Measurements from ENCODE around the gene PMIS2. TPM values are rescaled to one million over a fixed set of nuclear protein-coding genes. Genes with fewer than 3 reads are reported as not detected.
A peak's percentile ranks its signal among the peaks of the same experiment; 100 is the strongest.

Gene PMIS2
- total and polyA plus RNA-seq, 2 of the 8 experiments (the other 6 are each of a cell fraction or from before 2014, with no cell fraction given) = not detected

GRCh38 chr19:35628565-35629331 lies 42.8 kb downstream of the PMIS2 start, which contains the start of gene RBM42 (continued):
- TF ChIP-seq JUND (IDR thresholded peaks at IDR 0.05; ENCODE audit: low read length) (peak; percentile 100), POLR2A (IDR thresholded peaks at IDR 0.05; ENCODE audit: control extremely low read depth in 1 of 2, low read depth in 2 of 2, low read length in 2 of 2) (peak in 1 of 2 experiments; percentile 59; a peak in 1 of 3 replicates), CHD1 (IDR thresholded peaks at IDR 0.05; ENCODE audit: low read depth, low read length) (no peak), E2F6 (IDR thresholded peaks at IDR 0.05) (peak; percentile 41; the same call in 1 of the 2 replicates), RAD21 (IDR thresholded peaks at IDR 0.05 in 1 of 2, conservative IDR thresholded peaks at IDR 0.05 in 1 of 2; ENCODE audit: low read depth in 2 of 2, low read length in 2 of 2) (0 out of 4 replicates have a peak, but pooled peaks of 1 of the 2 experiments have one; percentile 1), SP2 (IDR thresholded peaks at IDR 0.05; ENCODE audit: low read length) (peak; percentile 44; the same call in 1 of the 2 replicates), BCL11A (IDR thresholded peaks at IDR 0.05; ENCODE audit: low read depth in 2 of 2, low read length in 2 of 2) (no peak), RFX5 (IDR thresholded peaks at IDR 0.05; ENCODE audit: borderline replicate concordance, low read depth, low read length) (peak; percentile 72), SAP30 (IDR thresholded peaks at IDR 0.05; ENCODE audit: insufficient read depth, insufficient replicate concordance, low read length) (peak; percentile 20), KDM4A (IDR thresholded peaks at IDR 0.05; ENCODE audit: low read depth, low read length, severe bottlenecking) (peak; percentile 100), CREB1 (IDR thresholded peaks at IDR 0.05) (peak; percentile 100), BRCA1 (IDR thresholded peaks at IDR 0.05; ENCODE audit: low read depth, low read length) (peak; percentile 78), SIRT6 (IDR thresholded peaks at IDR 0.05; ENCODE audit: low read length) (no peak), ATF3 (IDR thresholded peaks at IDR 0.05; ENCODE audit: insufficient read depth, low read depth, low read length) (peak; percentile 99), SRF (IDR thresholded peaks at IDR 0.05; ENCODE audit: low read depth, low read length) (peak; percentile 95), MAX (IDR thresholded peaks at IDR 0.05) (0 out of 2 replicates have a peak, but pooled peaks have one; percentile 13), TAF1 (IDR thresholded peaks at IDR 0.05; ENCODE audit: low read depth, low read length) (peak; percentile 80; the same call in 1 of the 2 replicates), CTCF (IDR thresholded peaks at IDR 0.05; ENCODE audit: control extremely low read depth in 1 of 3, insufficient read depth in 1 of 3, low read depth in 1 of 3, low read length in 3 of 3) (no peak), EGR1 (IDR thresholded peaks at IDR 0.05; ENCODE audit: borderline replicate concordance, low read depth, low read length) (no peak)
